HG02943 (cell line): ENCODE results near the gene CYSRT1.

ENCODE experiments used
- ATAC-seq: cut with Tn5 transposase; IDR thresholded peaks from one replicate; pipeline ENCODE4 v1.9.1; 2021; ENCODE audit warnings: mild to moderate bottlenecking, low read depth, moderate library complexity; ENCODE audit not compliant: unreplicated experiment

The CYSRT1 gene

GRCh38 chr9:137205126-137206069, 19.6 kb upstream of the CYSRT1 start, which contains the start of the genes NDOR1 and TMEM203:
Gene NDOR1 (plus strand): TSS chr9:137205700. CDS start chr9:137205778, 78 bp downstream.
Gene TMEM203 (minus strand): TSS chr9:137205648. CDS start chr9:137205414, 234 bp downstream.
- ATAC-seq, result no peak

GRCh38 chr9:137206602-137207001, 18.4 kb upstream of the CYSRT1 start:
- ATAC-seq, result no peak

GRCh38 chr9:137211532-137211931, 13.4 kb upstream of the CYSRT1 start:
- ATAC-seq, result no peak

GRCh38 chr9:137212520-137212919, 12.5 kb upstream of the CYSRT1 start:
- no peak for ATAC-seq

- no peak for ATAC-seq
Observed at GRCh38 chr9:137213160-137214060, 11.6 kb upstream of the CYSRT1 start.

GRCh38 chr9:137214620-137215019, 10.4 kb upstream of the CYSRT1 start:
- no peak for ATAC-seq

- ATAC-seq, result no peak
Observed at GRCh38 chr9:137215196-137215986, 9.6 kb upstream of the CYSRT1 start.

GRCh38 chr9:137216188-137216965, 8.6 kb upstream of the CYSRT1 start:
- ATAC-seq, result no peak

- ATAC-seq, result no peak
Observed at GRCh38 chr9:137217276-137218211, 7.4 kb upstream of the CYSRT1 start.

GRCh38 chr9:137218212-137218753, 6.7 kb upstream of the CYSRT1 start:
- no peak for ATAC-seq

- no peak for ATAC-seq
Observed at GRCh38 chr9:137218754-137219271, 6.2 kb upstream of the CYSRT1 start.

GRCh38 chr9:137219757-137220316, 5.1 kb upstream of the CYSRT1 start:
- ATAC-seq, result no peak

GRCh38 chr9:137220317-137221094, 4.5 kb upstream of the CYSRT1 start:
- no peak for ATAC-seq

- ATAC-seq, result no peak
Observed at GRCh38 chr9:137221095-137221505, 3.9 kb upstream of the CYSRT1 start.

- ATAC-seq, result no peak
Observed at GRCh38 chr9:137221506-137222111, 3.4 kb upstream of the CYSRT1 start.
